A549 (cell line): ENCODE results near the gene RABAC1. TPM values are rescaled to one million over a fixed set of nuclear protein-coding genes. Genes with fewer than 3 reads are reported as not detected.

Experiments
- ATAC-seq, 2 experiments: fragments of 200-7000 bp in 1 of 2; fragments of >200 bp in 1 of 2; cut with Nextera tagmentation in 1 of 2; cut with Tn5 transposase in 1 of 2; 3 replicates each; pipeline versions ENCODE4 v1.8.0 to v1.9.1; 2018 to 2020; ENCODE audit warnings: mild to moderate bottlenecking in 1 of 2, moderate library complexity in 1 of 2
- CTCF ChIA-PET: fragments of 300-600 bp; sonication (Branson Sonifier 250); formaldehyde crosslinking; extraction: SDS; loops from one replicate; lab custom pipeline; 2021; ENCODE audit warnings: antibody characterized with exemption, inconsistent platforms; lab: Yijun Ruan, JAX
- POLR2A ChIA-PET: fragments of 350-600 bp; formaldehyde crosslinking; extraction: SDS; loops from one replicate; lab custom pipeline; 2021; ENCODE audit warnings: antibody characterized with exemption, inconsistent platforms; lab: Yijun Ruan, JAX
- DNase-seq, 2 experiments: peaks; one replicate each; pipeline versions ENCODE4 v3.0.0 to v3.0.0-alpha.2; 2011 to 2016; ENCODE audit warnings: low read depth in 1 of 2, low spot score in 1 of 2
- FAIRE-seq: peaks from 2 replicates; lab custom pipeline; 2011; peaks lifted over from hg19 to GRCh38; lab: Jason Lieb, UNC
- H3K27ac ChIP-seq, 2 experiments: fragments of >200 bp; sonication (Bioruptor Twin); formaldehyde crosslinking; 3 replicates each; pipeline ENCODE4 v1.5.1; 2016 to 2017
- H3K4me1 ChIP-seq: fragments of >200 bp; sonication (Bioruptor Twin); formaldehyde crosslinking; 3 replicates; pipeline ENCODE4 v1.6.1; 2016
- H3K4me2 ChIP-seq: fragments of >200 bp; sonication (Bioruptor Twin); formaldehyde crosslinking; 3 replicates; pipeline ENCODE4 v1.6.1; 2016
- H3K4me3 ChIP-seq: fragments of >200 bp; sonication (Bioruptor Twin); formaldehyde crosslinking; 3 replicates; pipeline ENCODE4 v1.5.1; 2016
- H3K9me3 ChIP-seq: fragments of >200 bp; sonication (Bioruptor Twin); formaldehyde crosslinking; 3 replicates; pipeline ENCODE4 v1.6.1; 2016
- ATOH8 ChIP-seq: fragments of 250-450 bp; sonication (Bioruptor Pico); IDR thresholded peaks from 2 replicates; pipeline ENCODE4 v1.5.0; 2020; ENCODE audit warnings: low read depth, mild to moderate bottlenecking, moderate library complexity
- EHF ChIP-seq: fragments of 250-450 bp; sonication (Bioruptor Pico); IDR thresholded peaks from 2 replicates; pipeline ENCODE4 v1.5.0; 2020; ENCODE audit warnings: mild to moderate bottlenecking
- ELK1 ChIP-seq: fragments of 150-350 bp; IDR thresholded peaks from 2 replicates; pipeline ENCODE4 v1.6.1; 2014; ENCODE audit warnings: low read depth, mild to moderate bottlenecking, low read length
- HDAC2 ChIP-seq: fragments of 200-600 bp; sonication (generic); IDR thresholded peaks from 2 replicates; pipeline ENCODE4 v1.6.1; 2016
- MAFK ChIP-seq: fragments of 450-650 bp; IDR thresholded peaks from 2 replicates; pipeline ENCODE4 v1.6.1; 2014; ENCODE audit not compliant: partially characterized antibody
- MAX ChIP-seq: IDR thresholded peaks from 2 replicates; pipeline ENCODE4 v1.6.1; 2012
- MAZ ChIP-seq: fragments of 150-350 bp; IDR thresholded peaks from 2 replicates; pipeline ENCODE4 v1.6.1; 2014; ENCODE audit warnings: antibody characterized with exemption, low read depth, low read length, borderline replicate concordance
- NFE2L2 ChIP-seq: fragments of 150-350 bp; conservative IDR thresholded peaks from 2 replicates; pipeline ENCODE4 v1.6.1; 2014; ENCODE audit warnings: low read length
- NR3C1 ChIP-seq: fragments of >200 bp; sonication (Bioruptor Twin); formaldehyde crosslinking; IDR thresholded peaks from 3 replicates; pipeline ENCODE4 v1.6.1; 2017
- POLR2A ChIP-seq: IDR thresholded peaks from 2 replicates; pipeline ENCODE4 v1.6.1; 2012; ENCODE audit warnings: mild to moderate bottlenecking, low read length
- RAD21 ChIP-seq, 2 experiments: fragments of >200 bp in 1 of 2; sonication (Bioruptor Twin) in 1 of 2; formaldehyde crosslinking in 1 of 2; IDR thresholded peaks in 1 of 2; conservative IDR thresholded peaks in 1 of 2; 2 replicates in 1 of 2; 3 replicates in 1 of 2; pipeline ENCODE4 v1.6.1; 2012 to 2018; ENCODE audit warnings: inconsistent platforms in 1 of 2
- RFX5 ChIP-seq: fragments of 450-650 bp; IDR thresholded peaks from 2 replicates; pipeline ENCODE4 v1.7.1; 2014; ENCODE audit warnings: antibody characterized with exemption, mild to moderate bottlenecking, moderate library complexity
- TFCP2L1 ChIP-seq: fragments of 250-450 bp; sonication (Bioruptor Pico); IDR thresholded peaks from 2 replicates; pipeline ENCODE4 v1.5.0; 2021; ENCODE audit warnings: mild to moderate bottlenecking
- ZC3H11A ChIP-seq: fragments of 450-650 bp; IDR thresholded peaks from 2 replicates; pipeline ENCODE4 v1.6.1; 2014; ENCODE audit warnings: antibody characterized with exemption, mild to moderate bottlenecking
- ZSCAN20 ChIP-seq: fragments of 250-450 bp; sonication (Bioruptor Pico); IDR thresholded peaks from 2 replicates; pipeline ENCODE4 v1.8.0; 2022; ENCODE audit warnings: mild to moderate bottlenecking, moderate library complexity
- WGBS: methylation state at CpG from one replicate; pipeline ENCODE4 v1.1.6; 2017; ENCODE audit errors: missing lambda C conversion rate; 5-methylcytosine and 5-hydroxymethylcytosine counted together
- polyA plus RNA-seq, 4 experiments: library from polyadenylated mRNA; depleted of rRNA in 3 of 4; stranded (reverse); fragments of >200 nt; fragmentation: RNase III in 1 of 4; extraction: RNeasy Plus Mini Kit Qiagen cat#74134 plus additional on column Dnase treatment in 1 of 4; gene quantifications; 2 replicates in 3 of 4; 3 replicates in 1 of 4; pipeline ENCODE4 v1.2.3, GENCODE V29; 2011 to 2017
- TF ChIP-seq, protein P1 (sequence below): fragments of 200-600 bp; sonication (generic); IDR thresholded peaks from 2 replicates; pipeline ENCODE4 v1.6.1; 2016; ENCODE audit warnings: antibody characterized with exemption, mild to moderate bottlenecking, moderate library complexity
- TF ChIP-seq, protein P2 (sequence below): fragments of >200 bp; sonication (Bioruptor Twin); formaldehyde crosslinking; IDR thresholded peaks from 2 replicates; pipeline ENCODE4 v1.6.1; 2016
- TF ChIP-seq, protein P3 (sequence below): IDR thresholded peaks from 2 replicates; pipeline ENCODE4 v1.6.1; 2012
- TF ChIP-seq, protein P4 (sequence below): fragments of >200 bp; sonication (Bioruptor Twin); formaldehyde crosslinking; IDR thresholded peaks from 3 replicates; pipeline ENCODE4 v1.5.1; 2016
- TF ChIP-seq, protein P5 (sequence below): fragments of 250-450 bp; sonication (Bioruptor Pico); IDR thresholded peaks from 2 replicates; pipeline ENCODE4 v1.5.0; 2021; ENCODE audit warnings: mild to moderate bottlenecking, moderate library complexity, borderline replicate concordance

The RABAC1 gene
- polyA plus RNA-seq, 2 of the 4 experiments (the other 2 are of a cell fraction), result 117 to 247 TPM

- TF ChIP-seq ATOH8 (CRISPR knock-in tag) (no peak), NR3C1 (no peak)
These were observed 41.0 kb downstream of the RABAC1 start (continued) for GRCh38 chr19:41918095-41918494.

- WGBS, result 66% methylated on average over 12 of the region's 12 CpGs
- FAIRE-seq, result no peak
- Histone ChIP-seq H3K9me3 (no peaks in the 10 kb centered on the region), H3K4me3 (no peak overlapping the region), H3K4me2 (no peak overlapping the region), H3K27ac (no peak overlapping the region), H3K4me1 (peaks cover 17% of the 10 kb centered on the region)
- no peak for DNase-seq
- CTCF ChIA-PET, result interaction anchor here (0.5 kb wide), 1 partner anchor 19 kb away, joined by 3 read pairs; no protein-coding TSS in a partner anchor
- ATAC-seq, result no peak
- TF ChIP-seq, protein P1, sequence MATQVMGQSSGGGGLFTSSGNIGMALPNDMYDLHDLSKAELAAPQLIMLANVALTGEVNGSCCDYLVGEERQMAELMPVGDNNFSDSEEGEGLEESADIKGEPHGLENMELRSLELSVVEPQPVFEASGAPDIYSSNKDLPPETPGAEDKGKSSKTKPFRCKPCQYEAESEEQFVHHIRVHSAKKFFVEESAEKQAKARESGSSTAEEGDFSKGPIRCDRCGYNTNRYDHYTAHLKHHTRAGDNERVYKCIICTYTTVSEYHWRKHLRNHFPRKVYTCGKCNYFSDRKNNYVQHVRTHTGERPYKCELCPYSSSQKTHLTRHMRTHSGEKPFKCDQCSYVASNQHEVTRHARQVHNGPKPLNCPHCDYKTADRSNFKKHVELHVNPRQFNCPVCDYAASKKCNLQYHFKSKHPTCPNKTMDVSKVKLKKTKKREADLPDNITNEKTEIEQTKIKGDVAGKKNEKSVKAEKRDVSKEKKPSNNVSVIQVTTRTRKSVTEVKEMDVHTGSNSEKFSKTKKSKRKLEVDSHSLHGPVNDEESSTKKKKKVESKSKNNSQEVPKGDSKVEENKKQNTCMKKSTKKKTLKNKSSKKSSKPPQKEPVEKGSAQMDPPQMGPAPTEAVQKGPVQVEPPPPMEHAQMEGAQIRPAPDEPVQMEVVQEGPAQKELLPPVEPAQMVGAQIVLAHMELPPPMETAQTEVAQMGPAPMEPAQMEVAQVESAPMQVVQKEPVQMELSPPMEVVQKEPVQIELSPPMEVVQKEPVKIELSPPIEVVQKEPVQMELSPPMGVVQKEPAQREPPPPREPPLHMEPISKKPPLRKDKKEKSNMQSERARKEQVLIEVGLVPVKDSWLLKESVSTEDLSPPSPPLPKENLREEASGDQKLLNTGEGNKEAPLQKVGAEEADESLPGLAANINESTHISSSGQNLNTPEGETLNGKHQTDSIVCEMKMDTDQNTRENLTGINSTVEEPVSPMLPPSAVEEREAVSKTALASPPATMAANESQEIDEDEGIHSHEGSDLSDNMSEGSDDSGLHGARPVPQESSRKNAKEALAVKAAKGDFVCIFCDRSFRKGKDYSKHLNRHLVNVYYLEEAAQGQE, result no peak
- TF ChIP-seq NR3C1, result no peak
- POLR2A ChIA-PET, result no interaction called here
These were observed 41.4 kb downstream of the RABAC1 start for GRCh38 chr19:41917676-41918075.

DNA sequence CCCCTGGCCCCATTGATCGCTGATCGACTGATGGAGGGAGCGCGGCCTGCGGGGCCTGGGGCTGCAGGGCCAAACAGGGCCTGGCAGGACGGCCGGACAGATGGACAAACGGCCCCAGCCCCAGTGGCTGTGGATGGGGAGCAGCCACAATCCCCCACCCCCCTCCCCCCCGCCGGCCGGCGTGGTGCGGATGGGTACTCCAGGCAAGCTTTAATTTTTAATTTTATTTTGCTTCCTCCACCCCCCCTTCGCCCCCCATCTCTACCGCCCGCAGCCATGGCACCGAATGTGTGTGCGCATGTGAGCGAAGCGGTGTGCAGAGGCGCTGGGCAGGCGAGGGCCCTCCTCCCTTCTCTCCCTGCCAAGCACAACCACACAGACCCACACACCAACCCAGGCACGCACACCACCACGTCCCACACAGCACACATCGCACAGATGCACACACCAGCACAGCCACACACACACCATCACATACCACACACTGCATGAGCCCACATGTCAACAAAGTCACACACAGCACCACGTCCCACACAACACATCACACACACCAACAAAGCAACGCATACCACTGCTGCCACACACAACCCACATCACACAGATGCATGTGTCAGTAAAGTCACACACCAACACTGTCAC is 43.2 kb downstream of the RABAC1 start:
- H3K9me3 ChIP-seq, result no peaks in the 10 kb centered on the region
- no peak overlapping the region; the same call in 2 of the 3 replicates for H3K4me3 ChIP-seq
- CTCF ChIA-PET, result no interaction called here
- H3K4me2 ChIP-seq, result peak overlapping the region; percentile 85; the same call in 2 of the 3 replicates
- no peak for FAIRE-seq
- POLR2A ChIA-PET, result no interaction called here
- ATAC-seq, result no peak
- 70% methylated on average over 27 of the region's 27 CpGs for WGBS
- H3K4me1 ChIP-seq, result peaks cover 17% of the 10 kb centered on the region
- H3K27ac ChIP-seq, result no peak overlapping the region
- no peak for DNase-seq
- TF ChIP-seq ZC3H11A (no peak), NFE2L2 (no peak), ATOH8 (CRISPR knock-in tag) (no peak), RFX5 (no peak), ZSCAN20 (CRISPR knock-in tag) (no peak), ELK1 (no peak), MAZ (no peak), HDAC2 (no peak), RAD21 (conservative IDR thresholded peaks at IDR 0.05 in 1 of 2, IDR thresholded peaks at IDR 0.05 in 1 of 2) (no peak), TFCP2L1 (CRISPR knock-in tag) (no peak), POLR2A (no peak), MAX (no peak), EHF (CRISPR knock-in tag) (no peak), MAFK (no peak)
- TF ChIP-seq, protein P2, sequence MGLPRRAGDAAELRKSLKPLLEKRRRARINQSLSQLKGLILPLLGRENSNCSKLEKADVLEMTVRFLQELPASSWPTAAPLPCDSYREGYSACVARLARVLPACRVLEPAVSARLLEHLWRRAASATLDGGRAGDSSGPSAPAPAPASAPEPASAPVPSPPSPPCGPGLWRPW, result no peak
- TF ChIP-seq, protein P3, sequence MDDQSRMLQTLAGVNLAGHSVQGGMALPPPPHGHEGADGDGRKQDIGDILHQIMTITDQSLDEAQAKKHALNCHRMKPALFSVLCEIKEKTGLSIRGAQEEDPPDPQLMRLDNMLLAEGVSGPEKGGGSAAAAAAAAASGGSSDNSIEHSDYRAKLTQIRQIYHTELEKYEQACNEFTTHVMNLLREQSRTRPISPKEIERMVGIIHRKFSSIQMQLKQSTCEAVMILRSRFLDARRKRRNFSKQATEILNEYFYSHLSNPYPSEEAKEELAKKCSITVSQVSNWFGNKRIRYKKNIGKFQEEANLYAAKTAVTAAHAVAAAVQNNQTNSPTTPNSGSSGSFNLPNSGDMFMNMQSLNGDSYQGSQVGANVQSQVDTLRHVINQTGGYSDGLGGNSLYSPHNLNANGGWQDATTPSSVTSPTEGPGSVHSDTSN, result no peak
- TF ChIP-seq, protein P4, sequence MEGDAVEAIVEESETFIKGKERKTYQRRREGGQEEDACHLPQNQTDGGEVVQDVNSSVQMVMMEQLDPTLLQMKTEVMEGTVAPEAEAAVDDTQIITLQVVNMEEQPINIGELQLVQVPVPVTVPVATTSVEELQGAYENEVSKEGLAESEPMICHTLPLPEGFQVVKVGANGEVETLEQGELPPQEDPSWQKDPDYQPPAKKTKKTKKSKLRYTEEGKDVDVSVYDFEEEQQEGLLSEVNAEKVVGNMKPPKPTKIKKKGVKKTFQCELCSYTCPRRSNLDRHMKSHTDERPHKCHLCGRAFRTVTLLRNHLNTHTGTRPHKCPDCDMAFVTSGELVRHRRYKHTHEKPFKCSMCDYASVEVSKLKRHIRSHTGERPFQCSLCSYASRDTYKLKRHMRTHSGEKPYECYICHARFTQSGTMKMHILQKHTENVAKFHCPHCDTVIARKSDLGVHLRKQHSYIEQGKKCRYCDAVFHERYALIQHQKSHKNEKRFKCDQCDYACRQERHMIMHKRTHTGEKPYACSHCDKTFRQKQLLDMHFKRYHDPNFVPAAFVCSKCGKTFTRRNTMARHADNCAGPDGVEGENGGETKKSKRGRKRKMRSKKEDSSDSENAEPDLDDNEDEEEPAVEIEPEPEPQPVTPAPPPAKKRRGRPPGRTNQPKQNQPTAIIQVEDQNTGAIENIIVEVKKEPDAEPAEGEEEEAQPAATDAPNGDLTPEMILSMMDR, result no peak
- TF ChIP-seq, protein P5, sequence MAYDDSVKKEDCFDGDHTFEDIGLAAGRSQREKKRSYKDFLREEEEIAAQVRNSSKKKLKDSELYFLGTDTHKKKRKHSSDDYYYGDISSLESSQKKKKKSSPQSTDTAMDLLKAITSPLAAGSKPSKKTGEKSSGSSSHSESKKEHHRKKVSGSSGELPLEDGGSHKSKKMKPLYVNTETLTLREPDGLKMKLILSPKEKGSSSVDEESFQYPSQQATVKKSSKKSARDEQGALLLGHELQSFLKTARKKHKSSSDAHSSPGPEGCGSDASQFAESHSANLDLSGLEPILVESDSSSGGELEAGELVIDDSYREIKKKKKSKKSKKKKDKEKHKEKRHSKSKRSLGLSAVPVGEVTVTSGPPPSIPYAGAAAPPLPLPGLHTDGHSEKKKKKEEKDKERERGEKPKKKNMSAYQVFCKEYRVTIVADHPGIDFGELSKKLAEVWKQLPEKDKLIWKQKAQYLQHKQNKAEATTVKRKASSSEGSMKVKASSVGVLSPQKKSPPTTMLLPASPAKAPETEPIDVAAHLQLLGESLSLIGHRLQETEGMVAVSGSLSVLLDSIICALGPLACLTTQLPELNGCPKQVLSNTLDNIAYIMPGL (CRISPR knock-in tag), result no peak
